Kidney capillary endothelial cell (primary cell): ENCODE measurements around the gene TCL1A.
"Not testable (repeated sequence)": the region's sequence is repeated elsewhere in the genome, so short reads cannot be mapped to it uniquely, and the experiment has no call there.

Experiments
- DNase-seq: peaks from one replicate; pipeline ENCODE4 v3.0.0-alpha.2; 2018; ENCODE audit warnings: low spot score

TCL1A gene, protein sequence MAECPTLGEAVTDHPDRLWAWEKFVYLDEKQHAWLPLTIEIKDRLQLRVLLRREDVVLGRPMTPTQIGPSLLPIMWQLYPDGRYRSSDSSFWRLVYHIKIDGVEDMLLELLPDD

DNA sequence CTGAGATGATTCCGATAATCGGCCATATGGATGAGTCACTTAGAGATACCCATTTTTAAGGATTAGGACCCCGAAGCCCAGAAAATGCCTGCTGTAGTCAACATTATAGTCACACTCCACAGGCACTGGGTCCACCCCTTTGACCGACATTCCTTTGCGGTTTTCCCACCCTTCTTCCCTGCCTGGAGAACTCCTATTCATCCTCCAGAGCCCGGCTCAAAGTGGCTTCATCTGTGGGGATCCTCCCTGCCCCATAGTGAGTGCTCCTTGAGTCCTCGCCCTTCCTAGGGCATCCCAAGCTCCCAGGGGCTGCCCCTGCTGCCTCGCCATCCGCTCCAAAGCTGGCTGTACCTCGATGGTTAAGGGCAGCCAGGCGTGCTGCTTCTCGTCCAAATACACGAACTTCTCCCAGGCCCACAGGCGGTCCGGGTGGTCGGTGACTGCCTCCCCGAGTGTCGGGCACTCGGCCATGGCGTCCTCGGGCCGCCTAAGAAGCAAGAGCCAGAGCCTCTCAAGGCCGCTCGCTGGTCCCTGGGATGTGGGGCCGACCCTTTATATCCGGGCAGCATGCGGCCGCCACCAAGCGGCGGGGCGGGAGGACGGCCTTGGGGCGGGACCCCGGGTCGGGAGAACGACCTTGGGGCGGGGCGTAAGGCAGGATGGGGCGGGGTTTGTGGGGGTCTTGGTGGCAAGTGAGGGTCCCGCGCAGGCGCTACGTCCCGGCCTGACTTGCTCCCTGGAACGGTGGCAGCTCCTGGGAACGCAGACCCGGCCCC, at the start of gene TCL1A:
TSS of gene TCL1A (minus strand) at position 530 of the 776 bp plus-strand sequence. CDS start at position 471, 59 bp downstream.
- DNase-seq: no peak

DNA sequence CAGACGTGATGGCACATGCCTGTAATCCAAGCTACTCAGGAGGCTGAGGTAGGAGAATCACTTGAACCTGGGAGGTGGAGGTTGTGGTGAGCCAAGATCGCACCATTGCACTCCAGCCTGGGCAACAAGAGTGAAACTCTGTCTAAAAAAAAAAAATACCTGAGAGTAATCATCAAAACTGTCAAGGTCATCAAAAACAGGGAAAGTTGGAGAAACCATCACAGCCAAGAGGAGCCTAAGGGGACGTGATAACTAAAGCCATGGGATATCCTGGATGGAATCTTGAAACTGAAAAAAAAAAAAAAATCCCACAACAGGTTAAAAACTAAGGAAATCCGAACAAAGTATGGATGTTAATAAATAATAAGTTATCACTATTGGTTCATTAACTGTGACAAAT, 49.1 kb upstream of the TCL1A start:
- not testable (repeated sequence) for DNase-seq

DNA sequence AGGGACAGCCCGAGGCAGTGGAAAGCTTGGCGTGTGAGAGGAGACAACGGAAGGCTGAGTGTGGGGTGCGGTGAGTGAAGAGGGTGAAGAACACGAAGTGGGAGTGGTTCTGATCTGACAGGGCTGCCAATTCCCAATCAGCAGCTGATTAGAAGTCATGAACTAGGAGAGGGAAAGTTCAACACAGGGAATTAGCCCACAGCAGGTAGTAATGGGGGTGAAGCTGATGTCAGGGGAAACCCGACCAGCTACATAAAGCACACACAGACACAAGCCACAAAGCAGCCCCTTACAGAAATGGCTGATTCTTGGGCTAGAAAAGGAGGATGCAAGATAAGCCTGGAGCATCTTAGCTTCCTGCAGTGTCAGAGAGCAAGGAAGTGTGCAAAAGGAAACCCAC, 47.5 kb upstream of the TCL1A start:
- DNase-seq: no peak

DNA sequence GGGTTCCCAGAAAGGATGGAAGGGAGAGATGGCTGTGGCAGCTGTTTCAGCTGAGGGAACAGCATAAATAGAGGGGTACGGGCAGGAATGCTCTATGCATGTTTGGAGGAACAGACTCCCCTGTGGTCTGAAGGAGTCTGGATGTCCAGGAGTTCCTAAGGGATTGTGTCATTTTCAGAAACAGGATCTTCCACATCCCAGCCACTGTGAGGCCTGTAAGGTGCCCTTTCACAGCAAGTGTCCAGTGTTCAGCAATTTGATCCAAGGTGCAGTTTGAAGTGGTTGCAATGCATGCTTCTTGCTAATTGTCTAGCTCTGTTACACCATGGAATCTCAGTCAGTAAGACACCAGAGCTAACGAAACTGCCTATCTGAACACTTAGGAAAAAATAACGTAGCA, 46.7 kb upstream of the TCL1A start:
- no peak for DNase-seq

DNA sequence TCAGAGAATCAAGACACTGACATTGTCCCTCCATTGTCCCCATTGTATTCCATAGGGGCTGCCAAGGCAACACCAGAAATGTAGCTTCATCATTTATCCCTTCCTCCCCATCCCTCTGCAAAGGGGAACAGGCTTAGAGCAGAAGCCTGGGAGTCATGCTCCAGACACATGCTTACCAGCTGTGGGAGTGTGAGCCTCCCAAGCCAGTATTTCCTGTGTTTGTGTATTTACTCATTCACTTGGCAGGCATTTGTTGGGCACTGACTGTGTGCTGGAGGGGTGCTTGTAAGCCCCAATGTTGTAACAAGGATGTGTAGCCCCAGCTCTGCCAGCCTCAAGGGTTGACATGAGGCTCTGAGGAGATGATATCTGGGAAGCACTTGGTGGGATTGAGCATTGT, 46.0 kb upstream of the TCL1A start:
- no peak for DNase-seq

DNA sequence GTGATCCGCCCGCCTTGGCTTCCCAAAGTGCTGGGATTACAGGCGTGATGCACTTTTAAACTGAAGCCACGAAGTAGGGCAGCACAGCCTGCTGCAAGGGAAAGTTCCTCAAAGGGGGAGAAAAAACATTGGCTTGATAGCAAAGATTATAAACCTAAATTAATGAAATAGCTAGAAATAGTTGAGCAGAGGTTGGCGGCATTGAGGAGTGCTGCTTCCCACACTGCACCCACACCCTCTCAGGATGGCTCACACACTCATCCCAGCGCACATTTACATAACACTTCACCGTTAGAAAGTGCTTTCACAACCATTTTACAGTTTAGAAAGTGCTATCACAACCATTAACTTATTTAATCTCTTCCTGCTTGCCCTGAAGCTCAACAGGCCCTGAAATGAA, 44.4 kb upstream of the TCL1A start:
- no peak for DNase-seq

DNA sequence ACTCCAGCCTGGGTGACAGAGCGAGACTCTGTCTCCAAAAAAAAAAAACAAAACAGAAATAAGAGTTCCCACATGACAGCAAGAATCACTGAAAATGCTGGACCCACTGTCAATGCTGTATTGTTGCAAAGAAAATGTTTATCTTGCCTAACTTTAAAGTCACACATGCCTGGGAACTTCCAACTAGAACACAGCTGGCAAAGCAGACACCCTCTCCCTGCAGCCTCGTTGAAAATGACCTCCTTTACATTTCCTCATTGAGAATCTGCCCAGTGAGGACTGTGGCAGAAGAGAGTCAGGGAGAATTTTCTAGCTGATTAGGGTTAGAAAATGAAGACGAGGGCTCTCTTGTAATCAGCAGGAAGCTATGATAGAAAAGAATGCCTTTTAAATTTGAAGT, 42.8 kb upstream of the TCL1A start:
- no peak for DNase-seq

DNA sequence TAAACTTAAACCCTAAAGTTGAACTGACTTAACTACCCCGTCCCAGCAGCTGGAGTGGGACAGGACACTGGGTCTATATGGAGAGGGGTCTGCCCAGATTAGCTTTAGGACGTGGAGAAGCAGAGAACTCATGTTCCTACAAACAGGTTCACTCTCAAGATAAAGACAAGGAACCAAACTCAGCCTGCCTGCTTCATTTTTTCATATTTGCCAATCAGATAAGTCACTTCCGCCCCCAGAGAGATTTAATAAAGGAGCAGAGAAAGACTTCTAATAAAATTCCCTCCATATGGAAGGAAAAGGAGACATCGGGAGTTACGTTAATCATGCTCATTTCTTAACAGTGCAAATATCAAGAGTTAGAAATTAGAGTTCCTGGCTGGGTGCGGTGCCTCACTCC, 42.2 kb upstream of the TCL1A start:
- DNase-seq: no peak

DNA sequence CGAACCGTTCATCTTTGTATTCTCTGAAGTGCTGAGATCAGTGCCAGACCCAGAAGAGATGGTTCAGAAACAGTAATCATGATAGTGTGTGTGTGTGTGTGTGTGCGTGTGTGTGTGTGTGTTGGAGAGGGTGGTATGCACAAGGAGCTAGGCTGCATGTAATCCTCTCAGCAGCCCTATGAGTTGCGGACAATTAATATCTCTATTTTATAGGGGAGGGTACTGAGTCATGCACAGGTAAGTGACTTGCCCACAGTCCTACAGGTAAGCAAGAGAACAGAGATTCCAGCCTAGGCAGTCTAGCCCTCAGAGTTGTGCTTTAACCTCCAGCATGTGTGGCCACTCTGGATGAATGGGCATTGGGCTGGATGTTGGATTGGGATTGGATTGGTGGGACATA, 27.9 kb upstream of the TCL1A start:
- no peak for DNase-seq

DNA sequence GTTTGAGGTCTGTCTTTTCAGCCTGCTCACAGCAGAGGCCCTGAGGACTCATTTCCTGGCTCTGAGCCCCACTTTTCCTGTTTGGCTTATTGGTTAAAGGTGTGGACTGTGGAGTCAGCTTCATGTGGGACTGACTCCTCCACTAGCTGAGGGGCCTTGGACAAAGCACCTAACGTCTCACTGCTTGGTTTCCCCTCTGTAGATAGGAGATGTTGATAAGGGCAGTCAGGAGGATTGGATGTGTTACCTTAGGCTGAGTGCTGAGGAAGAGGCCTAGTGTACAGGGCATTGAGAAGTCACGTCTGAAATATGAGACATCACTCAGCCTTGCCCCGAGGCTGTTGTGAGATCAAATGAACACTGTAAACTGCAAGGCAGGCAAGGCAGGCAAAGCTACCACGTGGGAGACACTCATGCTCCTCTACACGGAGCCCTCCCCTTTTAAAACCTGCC, 27.1 kb upstream of the TCL1A start:
- no peak for DNase-seq

DNA sequence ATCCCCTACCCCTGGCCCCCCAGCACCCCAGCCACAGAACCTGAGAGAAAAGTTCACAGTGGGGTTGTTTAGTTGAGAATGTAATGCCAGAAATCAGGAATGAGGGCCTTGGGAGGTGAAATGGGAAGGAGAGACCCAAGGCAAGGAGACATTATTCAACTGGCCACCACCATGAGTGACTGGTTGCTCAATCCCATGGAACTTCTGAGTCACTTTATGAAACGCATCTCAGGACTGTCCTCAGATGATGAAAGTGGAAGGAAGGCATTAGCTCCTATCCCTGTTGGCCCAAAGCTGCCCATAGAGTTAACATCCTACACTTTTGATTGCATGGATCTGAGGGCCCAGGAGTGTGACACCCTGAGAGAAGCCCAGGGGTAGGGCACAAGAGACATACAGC, 25.4 kb upstream of the TCL1A start:
- DNase-seq: no peak

DNA sequence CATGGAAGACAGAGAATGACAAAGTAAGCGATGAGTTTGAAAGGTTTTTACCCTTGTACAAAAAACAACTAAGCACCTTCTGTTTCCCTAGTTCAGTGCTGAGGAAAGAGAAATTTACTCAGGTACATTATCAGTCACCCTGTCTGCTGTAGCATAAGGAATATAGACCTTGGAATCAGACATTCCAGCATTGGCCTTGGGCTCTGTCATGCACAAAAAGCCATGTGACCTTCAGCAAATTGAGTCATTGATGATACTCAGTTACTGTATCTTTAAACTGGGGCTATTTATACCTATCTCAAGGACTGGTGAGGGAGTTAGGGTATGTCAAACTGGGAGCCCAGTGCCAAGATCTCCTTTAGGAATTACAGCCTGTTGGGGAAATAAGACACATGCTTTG, 19.3 kb upstream of the TCL1A start:
- no peak for DNase-seq

DNA sequence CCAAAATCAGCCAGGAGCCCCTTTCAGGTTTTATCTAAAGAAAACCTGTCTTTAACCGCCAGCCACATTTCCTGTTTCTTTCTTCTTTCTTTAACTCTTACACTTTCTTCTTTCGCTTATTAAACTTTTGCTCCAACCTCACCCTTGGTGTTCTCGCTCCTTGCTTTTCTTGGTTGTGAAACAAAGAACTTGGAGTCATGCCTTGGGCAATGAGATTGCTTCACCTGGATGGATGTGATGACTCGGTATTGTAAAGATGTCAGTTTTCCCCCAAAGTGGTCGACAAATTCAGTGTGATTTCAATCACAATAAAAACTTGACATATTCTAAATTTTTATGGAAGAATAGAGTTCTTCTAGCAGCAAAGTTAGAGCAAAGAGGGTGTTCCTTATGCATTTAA, 16.2 kb upstream of the TCL1A start:
- DNase-seq: no peak

DNA sequence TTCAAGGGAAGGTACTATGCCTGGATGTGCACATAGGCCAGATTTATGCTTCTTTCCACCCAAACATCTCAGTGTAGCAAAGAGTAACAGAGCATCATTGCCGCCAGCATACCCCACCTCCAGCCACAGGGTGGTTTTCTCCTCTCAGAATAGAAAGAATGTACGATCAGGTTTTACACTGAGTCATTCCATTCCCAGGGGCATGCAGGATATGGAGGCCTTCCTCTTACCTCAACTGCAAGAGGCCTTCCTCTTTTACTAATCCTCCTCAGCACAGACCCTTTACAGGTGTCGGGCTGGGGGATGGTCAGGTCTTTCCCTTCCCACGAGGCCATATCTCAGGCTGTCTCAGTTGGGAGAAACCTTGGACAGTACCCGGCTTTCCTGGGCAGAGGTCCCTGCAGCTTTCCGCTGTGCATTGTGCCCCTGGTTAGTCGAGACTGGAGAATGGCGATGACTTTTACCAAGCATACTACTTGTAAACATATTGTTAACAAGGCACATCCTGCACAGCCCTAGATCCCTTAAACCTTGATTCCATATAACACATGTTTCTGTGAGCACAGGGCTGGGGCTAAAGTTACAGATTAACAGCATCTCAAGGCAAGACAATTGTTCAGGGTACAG, 15.6 kb upstream of the TCL1A start:
- DNase-seq: not testable (repeated sequence)

DNA sequence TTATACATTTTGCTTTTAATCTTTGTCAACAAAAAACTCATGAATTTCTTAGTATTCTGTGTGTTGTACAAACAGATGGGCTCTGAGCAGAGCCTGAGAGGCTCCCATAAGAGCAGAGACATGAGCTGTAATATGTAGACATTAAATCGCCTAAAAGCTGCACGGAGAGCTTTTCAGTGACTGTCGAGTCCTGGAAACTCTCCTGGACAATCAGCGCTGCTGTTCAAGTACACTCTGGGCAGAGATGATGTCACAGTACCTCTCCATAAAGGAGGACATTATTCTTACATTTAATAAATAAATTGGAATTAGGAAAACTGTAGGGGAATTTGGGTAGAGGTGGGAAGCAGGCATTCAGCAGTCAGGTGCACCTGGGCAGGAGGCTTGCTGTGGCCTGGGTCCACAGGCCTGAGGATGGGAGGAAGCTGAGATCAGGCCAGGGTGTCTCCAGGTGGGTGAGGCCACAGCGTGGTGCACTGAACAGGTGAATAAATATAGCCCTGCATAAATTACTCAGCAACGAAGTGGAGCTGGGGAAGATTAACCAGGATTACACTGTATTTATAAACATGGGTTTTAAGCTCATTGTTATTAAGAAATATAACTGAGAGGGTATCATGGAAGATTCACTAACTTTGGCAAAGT, 13.3 kb upstream of the TCL1A start:
- DNase-seq: no peak

DNA sequence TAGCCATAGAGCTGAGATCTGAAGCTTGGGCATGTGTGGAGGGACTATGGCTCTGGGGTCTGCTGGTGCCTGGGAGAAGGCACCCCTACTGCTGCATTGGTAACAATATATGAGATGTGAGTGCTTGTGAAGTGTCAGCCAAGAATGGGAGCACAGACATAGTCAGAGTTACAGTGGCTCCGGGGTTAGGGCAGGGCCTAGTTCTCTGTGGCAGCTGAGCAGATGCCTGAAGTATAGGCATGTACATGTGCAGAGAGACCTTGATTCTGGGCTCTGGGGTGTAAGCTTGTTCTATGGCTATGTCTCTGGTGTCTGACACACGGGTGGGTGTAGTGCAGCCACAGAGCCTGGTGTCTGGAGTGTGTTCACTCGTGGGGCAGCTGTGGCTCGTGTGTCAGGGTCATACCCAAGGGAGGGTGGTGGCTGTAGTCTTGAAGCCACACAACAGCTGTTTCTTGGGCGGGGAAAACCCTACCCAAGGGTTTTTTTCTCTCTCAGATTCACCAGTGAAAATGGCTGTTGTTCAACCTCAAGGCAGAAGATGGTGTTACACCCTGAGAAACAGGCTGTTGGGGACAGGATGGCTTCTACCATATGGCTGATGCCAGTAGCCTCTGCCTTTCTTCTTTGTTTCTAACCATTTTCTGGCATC, 11.9 kb upstream of the TCL1A start:
- no peak for DNase-seq

DNA sequence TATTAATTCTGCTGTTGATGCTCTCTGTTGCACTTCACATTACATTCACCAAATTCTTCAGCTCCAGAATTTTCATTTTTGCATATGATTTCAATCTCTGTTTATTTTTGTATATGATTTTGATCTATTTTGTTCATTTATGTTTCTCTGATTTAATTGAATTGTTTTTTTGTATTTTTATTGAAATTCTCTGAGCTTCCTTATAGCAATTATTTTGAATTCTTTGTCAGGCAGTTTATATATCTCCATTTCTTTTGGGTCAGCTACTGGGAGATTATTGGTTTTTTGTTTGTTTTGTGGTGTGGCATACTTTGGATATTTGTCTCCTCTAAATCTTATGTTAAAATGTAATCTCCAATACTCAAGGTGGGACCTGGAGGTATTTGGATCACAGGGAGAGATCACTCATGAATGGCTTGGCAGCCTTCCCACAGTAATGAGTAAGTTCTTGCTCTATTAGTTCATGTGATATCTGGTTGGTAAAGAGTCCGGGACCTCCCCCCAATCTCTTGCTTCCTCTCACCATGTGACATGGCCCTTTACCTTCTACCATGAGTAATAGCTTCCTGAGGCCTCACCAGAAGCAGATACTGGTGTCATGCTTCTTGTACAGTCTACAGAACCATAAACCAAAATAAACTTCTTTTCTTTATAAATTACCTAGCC, 8.7 kb upstream of the TCL1A start:
- DNase-seq: no peak

DNA sequence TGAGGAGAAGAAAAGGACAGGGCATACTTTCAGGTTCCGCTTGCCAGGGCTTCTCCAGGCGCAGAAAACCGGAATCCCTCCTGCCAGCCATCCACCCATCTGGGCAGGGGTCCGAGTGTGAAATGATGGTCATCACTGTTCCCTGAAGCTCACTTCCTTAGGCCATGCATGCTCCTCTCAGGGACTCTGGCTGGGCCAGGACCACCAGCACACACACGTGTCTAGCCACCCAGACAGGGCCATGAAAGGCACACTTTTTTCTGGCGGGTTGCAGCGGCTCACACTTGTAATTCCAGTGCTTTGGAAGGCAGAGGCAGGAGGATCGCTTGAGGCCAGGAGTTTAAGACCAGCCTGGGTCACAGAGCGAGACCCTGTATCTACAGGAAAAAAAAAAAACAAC, 1.5 kb downstream of the TCL1A start:
- no peak for DNase-seq

DNA sequence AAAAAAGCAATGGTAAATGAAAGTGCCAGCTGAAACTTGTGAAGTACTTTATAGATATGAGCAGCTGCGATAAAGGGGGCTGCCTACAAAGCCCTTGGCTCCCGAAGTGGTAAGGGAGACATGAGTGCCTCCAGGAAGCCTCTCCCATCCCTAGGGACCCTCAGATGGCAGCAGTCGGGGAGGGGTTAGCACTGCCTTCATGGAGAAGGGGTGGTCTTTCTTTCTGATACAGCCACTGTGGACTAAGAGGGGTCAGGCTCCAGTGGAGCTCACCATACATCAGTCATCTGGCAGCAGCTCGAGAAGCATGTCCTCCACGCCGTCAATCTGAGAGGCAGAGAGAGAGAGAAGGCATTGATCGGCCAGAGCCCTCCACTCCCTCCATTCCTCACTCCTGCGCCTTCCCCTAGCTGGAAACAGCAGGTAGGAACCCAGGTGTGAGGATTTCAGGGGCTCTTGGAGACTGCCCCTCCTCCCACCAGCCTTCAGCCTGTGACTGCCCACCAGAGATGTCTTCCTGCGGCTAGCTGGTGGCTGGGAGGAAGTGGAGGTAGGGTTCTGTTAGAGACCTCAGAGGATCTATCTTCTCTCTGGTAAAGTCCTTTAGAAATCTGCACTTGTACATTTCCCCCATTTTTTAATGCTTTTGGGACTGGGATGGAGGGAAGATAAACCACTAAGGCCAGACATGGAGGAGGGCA, 2.3 kb downstream of the TCL1A start:
- DNase-seq: no peak

DNA sequence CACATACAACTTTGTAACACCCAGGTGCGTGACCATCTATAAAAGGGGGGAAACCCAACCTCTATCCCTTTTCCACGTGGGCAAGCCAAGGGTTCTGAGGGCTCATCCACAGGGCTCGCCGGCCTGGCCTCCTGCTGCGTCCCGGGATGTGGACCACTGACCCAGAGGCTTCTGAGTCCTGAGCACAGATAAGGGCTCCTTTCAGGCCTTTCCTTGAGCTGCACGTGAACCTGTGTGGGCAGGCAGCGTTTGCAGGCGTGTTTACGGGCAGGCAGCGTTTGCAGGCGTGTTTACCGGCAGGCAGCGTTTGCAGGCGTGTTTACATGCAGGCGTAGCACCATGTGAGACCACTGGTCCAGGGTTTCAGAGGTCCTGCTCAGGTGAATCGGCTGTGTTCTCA, 3.8 kb downstream of the TCL1A start:
- no peak for DNase-seq

DNA sequence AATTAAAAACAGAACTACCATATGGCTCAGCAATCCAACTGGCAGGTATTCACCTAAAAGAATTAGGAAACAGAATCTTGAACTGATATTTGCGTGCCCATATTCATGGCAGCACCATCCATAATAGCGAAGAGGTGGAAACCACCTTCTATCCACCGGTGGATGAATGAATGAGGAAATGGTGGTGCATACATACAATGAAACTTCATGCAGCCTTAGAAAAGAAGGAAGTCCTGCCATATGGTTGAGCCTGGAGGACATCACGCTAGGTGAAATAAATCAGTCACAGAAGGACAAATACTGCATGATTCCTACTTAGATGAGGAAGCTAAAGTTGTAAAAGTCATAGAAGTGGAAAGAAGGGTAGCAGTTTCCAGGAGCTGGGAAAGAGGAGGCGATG, 6.6 kb downstream of the TCL1A start:
- no peak for DNase-seq
